SU-DHL-6 (cell line): ENCODE results near the gene ABLIM1.
"Not testable (repeated sequence)": the region's sequence is repeated elsewhere in the genome, so short reads cannot be mapped to it uniquely, and the experiment has no call there.

Experiments
- H2AFZ ChIP-seq: fragments of 200-600 bp; sonication (generic); 2 replicates; pipeline ENCODE4 v1.6.1; 2014; ENCODE audit warnings: low read depth, mild to moderate bottlenecking, moderate library complexity, mixed read lengths, antibody characterized with exemption, low read length; ENCODE audit not compliant: severe bottlenecking
- H3F3A ChIP-seq: fragments of 200-600 bp; shearing (Covaris generic); 2 replicates; pipeline ENCODE4 v1.6.0; 2016; ENCODE audit warnings: antibody characterized with exemption, mild to moderate bottlenecking; ENCODE audit not compliant: insufficient read depth
- H3K27ac ChIP-seq: fragments of 200-600 bp; sonication (generic); 2 replicates; pipeline ENCODE4 v1.5.1; 2016; ENCODE audit warnings: low read depth, mild to moderate bottlenecking, low read length, moderate library complexity, mixed read lengths
- H3K27me3 ChIP-seq: fragments of 200-600 bp; sonication (generic), shearing (Covaris generic); 2 replicates; pipeline ENCODE4 v1.6.0; 2014; ENCODE audit warnings: mild to moderate bottlenecking, low read length
- H3K36me3 ChIP-seq: fragments of 200-600 bp; sonication (generic); 2 replicates; pipeline ENCODE4 v1.6.1; 2014; ENCODE audit warnings: mild to moderate bottlenecking, low read length, mixed read lengths
- H3K4me2 ChIP-seq: fragments of 300-600, 200-600 bp; shearing (Covaris generic), sonication (generic); 2 replicates; pipeline ENCODE4 v1.6.0; 2014; ENCODE audit warnings: low read length, low read depth, mild to moderate bottlenecking; ENCODE audit not compliant: poor library complexity, severe bottlenecking
- H3K4me3 ChIP-seq: fragments of 200-600 bp; sonication (generic); 2 replicates; pipeline ENCODE4 v1.5.1; 2014; ENCODE audit warnings: antibody characterized with exemption, low read length, mild to moderate bottlenecking, mixed read lengths; ENCODE audit not compliant: insufficient read depth, poor library complexity, severe bottlenecking
- H3K79me2 ChIP-seq: fragments of 200-600 bp; sonication (generic); 2 replicates; pipeline ENCODE4 v1.6.1; 2014; ENCODE audit warnings: mild to moderate bottlenecking, low read length, moderate library complexity; ENCODE audit not compliant: insufficient read depth
- H3K9ac ChIP-seq: fragments of 200-600 bp; sonication (generic); 2 replicates; pipeline ENCODE4 v1.7.0; 2014; ENCODE audit warnings: mild to moderate bottlenecking, low read length
- H3K9me2 ChIP-seq: fragments of 200-600 bp; sonication (generic); replicated peaks from 2 replicates; pipeline ENCODE4 v1.6.1; 2014; ENCODE audit warnings: low read length; ENCODE audit not compliant: insufficient read depth
- H3K9me3 ChIP-seq: fragments of 200-600 bp; sonication (generic); 2 replicates; pipeline ENCODE4 v1.6.1; 2014; ENCODE audit warnings: low read length, mixed read lengths; ENCODE audit not compliant: insufficient read depth
- H4K20me1 ChIP-seq: fragments of 200-600 bp; sonication (generic); 2 replicates; pipeline ENCODE4 v1.6.1; 2014; ENCODE audit warnings: low read depth, mild to moderate bottlenecking, antibody characterized with exemption, low read length, moderate library complexity, mixed read lengths
- CTCF ChIP-seq: fragments of 200-600 bp; sonication (generic); IDR thresholded peaks from one replicate; pipeline ENCODE4 v1.5.1; 2017; ENCODE audit warnings: antibody characterized with exemption, mild to moderate bottlenecking, low read length, moderate library complexity; ENCODE audit not compliant: insufficient read depth, poor library complexity, severe bottlenecking
- EZH2phosphoT487 ChIP-seq: fragments of 200-600 bp; sonication (generic), shearing (Covaris generic); conservative IDR thresholded peaks from 2 replicates; pipeline ENCODE4 v1.6.1; 2018; ENCODE audit warnings: mild to moderate bottlenecking, antibody characterized with exemption, low read length, moderate library complexity, mixed read lengths

ABLIM1 gene

GRCh38 chr10:114703377-114704107, 45.5 kb upstream of the ABLIM1 start:
- Histone ChIP-seq H3K9me2 (no peaks in the 10 kb centered on the region), H3K79me2 (no peaks in the 10 kb centered on the region), H3K4me3 (no peak overlapping the region), H3F3A (no peaks in the 10 kb centered on the region), H2AFZ (no peak overlapping the region), H3K36me3 (no peaks in the 10 kb centered on the region), H3K4me2 (no peak overlapping the region), H3K9me3 (no peaks in the 10 kb centered on the region), H3K9ac (no peak overlapping the region), H3K27ac (no peak overlapping the region), H4K20me1 (no peaks in the 10 kb centered on the region), H3K27me3 (no peaks in the 10 kb centered on the region)
- TF ChIP-seq EZH2phosphoT487 = no peak
- TF ChIP-seq CTCF = peak; percentile 59

GRCh38 chr10:114698271-114699061, 40.4 kb upstream of the ABLIM1 start:
- no peak overlapping the region for H2AFZ ChIP-seq
- H3K4me2 ChIP-seq = no peak overlapping the region
- H3K9ac ChIP-seq = no peak overlapping the region
- H3K79me2 ChIP-seq = no peaks in the 10 kb centered on the region
- H3F3A ChIP-seq = no peaks in the 10 kb centered on the region
- no peak overlapping the region for H3K27ac ChIP-seq
- no peaks in the 10 kb centered on the region for H3K36me3 ChIP-seq
- H4K20me1 ChIP-seq = no peaks in the 10 kb centered on the region
- no peak overlapping the region for H3K4me3 ChIP-seq
- no peaks in the 10 kb centered on the region for H3K27me3 ChIP-seq
- TF ChIP-seq CTCF (no peak), EZH2phosphoT487 (no peak)
- H3K9me3 ChIP-seq = no peaks in the 10 kb centered on the region
- H3K9me2 ChIP-seq = no peaks in the 10 kb centered on the region

GRCh38 chr10:114697061-114697598, 39.1 kb upstream of the ABLIM1 start:
- TF ChIP-seq CTCF = no peak
- no peak for TF ChIP-seq EZH2phosphoT487
- no peak overlapping the region for H3K4me3 ChIP-seq
- H3K79me2 ChIP-seq = no peaks in the 10 kb centered on the region
- no peaks in the 10 kb centered on the region for H3F3A ChIP-seq
- H3K9me3 ChIP-seq = no peaks in the 10 kb centered on the region
- no peaks in the 10 kb centered on the region for H3K27me3 ChIP-seq
- no peak overlapping the region for H3K27ac ChIP-seq
- H3K9ac ChIP-seq = no peak overlapping the region
- no peak overlapping the region for H3K4me2 ChIP-seq
- H2AFZ ChIP-seq = no peak overlapping the region
- no peaks in the 10 kb centered on the region for H3K36me3 ChIP-seq
- no peaks in the 10 kb centered on the region for H3K9me2 ChIP-seq
- no peaks in the 10 kb centered on the region for H4K20me1 ChIP-seq

GRCh38 chr10:114696301-114696700, 38.2 kb upstream of the ABLIM1 start:
- not testable (repeated sequence) for H3K9me3 ChIP-seq, H4K20me1 ChIP-seq, H3F3A ChIP-seq, H3K4me2 ChIP-seq, H3K79me2 ChIP-seq, H3K36me3 ChIP-seq, H3K27ac ChIP-seq, H3K4me3 ChIP-seq, H2AFZ ChIP-seq, H3K27me3 ChIP-seq, H3K9me2 ChIP-seq, H3K9ac ChIP-seq
